IMR-90 (cell line): ENCODE data around the gene BSDC1.
A peak's percentile ranks its signal among the peaks of the same experiment; 100 is the strongest.

Experiments
- BHLHE40 ChIP-seq: fragments of 150-350 bp; IDR thresholded peaks from 2 replicates; pipeline ENCODE4 v1.6.1; 2016; ENCODE audit warnings: mild to moderate bottlenecking, low read depth, low read length
- CEBPB ChIP-seq: IDR thresholded peaks from 2 replicates; pipeline ENCODE4 v1.6.1; 2012; ENCODE audit warnings: low read depth, low read length, improper control_type of control experiment
- CHD1 ChIP-seq: IDR thresholded peaks from 2 replicates; pipeline ENCODE4 v1.6.1; 2012; ENCODE audit warnings: low read depth, low read length, improper control_type of control experiment
- FOS ChIP-seq: fragments of 150-350 bp; IDR thresholded peaks from 2 replicates; pipeline ENCODE4 v1.6.1; 2016; ENCODE audit warnings: low read depth, low read length
- MAFK ChIP-seq: IDR thresholded peaks from 2 replicates; pipeline ENCODE4 v1.6.1; 2012; ENCODE audit warnings: low read depth, low read length, improper control_type of control experiment
- MAZ ChIP-seq: IDR thresholded peaks from 2 replicates; pipeline ENCODE4 v1.6.1; 2012; ENCODE audit warnings: low read depth, mild to moderate bottlenecking, low read length, improper control_type of control experiment, moderate library complexity, borderline replicate concordance
- POLR2A ChIP-seq: IDR thresholded peaks from 2 replicates; pipeline ENCODE4 v1.6.1; 2012; ENCODE audit warnings: mild to moderate bottlenecking, low read depth, low read length
- RAD21 ChIP-seq: IDR thresholded peaks from 2 replicates; pipeline ENCODE4 v1.6.1; 2012; ENCODE audit warnings: low read length, improper control_type of control experiment
- SMC3 ChIP-seq: fragments of 150-350 bp; IDR thresholded peaks from 2 replicates; pipeline ENCODE4 v1.6.1; 2016; ENCODE audit warnings: low read depth, mild to moderate bottlenecking, antibody characterized with exemption, low read length, moderate library complexity
- TF ChIP-seq, protein P1 (sequence below): conservative IDR thresholded peaks from 2 replicates; pipeline ENCODE4 v1.5.1; 2012; ENCODE audit warnings: mild to moderate bottlenecking, low read depth, low read length, improper control_type of control experiment
- TF ChIP-seq, protein P2 (sequence below): fragments of 150-350 bp; IDR thresholded peaks from 2 replicates; pipeline ENCODE4 v1.6.1; 2017; ENCODE audit warnings: mild to moderate bottlenecking, antibody characterized with exemption, low read length, low read depth

DNA sequence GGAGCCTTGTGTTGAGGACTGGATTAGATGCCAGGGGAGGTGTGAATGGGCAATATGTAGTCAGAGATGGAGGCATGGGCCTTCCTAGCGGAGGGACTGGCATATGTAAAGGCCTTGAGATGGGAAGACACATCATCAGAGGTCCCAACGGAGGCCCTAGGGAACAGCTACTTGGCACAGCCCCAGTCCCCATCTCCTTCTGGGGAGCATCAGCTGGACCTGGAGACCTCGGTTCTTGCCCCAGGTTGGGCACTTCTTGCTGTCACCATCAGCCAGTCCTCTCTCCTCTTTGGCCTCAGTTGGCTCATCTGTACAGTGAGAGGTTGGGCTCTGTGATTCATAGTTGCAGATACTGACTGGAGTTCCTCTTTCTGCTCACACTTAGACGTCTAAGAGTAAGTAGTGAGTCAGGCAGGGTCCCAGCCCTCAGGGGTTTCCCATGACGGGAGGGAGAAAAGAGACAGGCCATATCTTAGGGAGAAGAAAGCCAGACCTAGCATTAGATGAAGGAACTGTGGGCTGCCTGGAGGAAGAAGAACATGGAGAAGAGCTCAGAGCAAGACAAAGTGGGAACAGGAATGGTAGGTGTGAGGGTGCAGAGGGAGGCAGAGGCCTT, 54.8 kb downstream of the BSDC1 start:
- TF ChIP-seq POLR2A = no peak
- TF ChIP-seq, protein P1, sequence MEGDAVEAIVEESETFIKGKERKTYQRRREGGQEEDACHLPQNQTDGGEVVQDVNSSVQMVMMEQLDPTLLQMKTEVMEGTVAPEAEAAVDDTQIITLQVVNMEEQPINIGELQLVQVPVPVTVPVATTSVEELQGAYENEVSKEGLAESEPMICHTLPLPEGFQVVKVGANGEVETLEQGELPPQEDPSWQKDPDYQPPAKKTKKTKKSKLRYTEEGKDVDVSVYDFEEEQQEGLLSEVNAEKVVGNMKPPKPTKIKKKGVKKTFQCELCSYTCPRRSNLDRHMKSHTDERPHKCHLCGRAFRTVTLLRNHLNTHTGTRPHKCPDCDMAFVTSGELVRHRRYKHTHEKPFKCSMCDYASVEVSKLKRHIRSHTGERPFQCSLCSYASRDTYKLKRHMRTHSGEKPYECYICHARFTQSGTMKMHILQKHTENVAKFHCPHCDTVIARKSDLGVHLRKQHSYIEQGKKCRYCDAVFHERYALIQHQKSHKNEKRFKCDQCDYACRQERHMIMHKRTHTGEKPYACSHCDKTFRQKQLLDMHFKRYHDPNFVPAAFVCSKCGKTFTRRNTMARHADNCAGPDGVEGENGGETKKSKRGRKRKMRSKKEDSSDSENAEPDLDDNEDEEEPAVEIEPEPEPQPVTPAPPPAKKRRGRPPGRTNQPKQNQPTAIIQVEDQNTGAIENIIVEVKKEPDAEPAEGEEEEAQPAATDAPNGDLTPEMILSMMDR = no peak
- TF ChIP-seq MAFK = no peak
- peak; percentile 72 for TF ChIP-seq FOS
- TF ChIP-seq MAZ = no peak
- no peak for TF ChIP-seq RAD21
- TF ChIP-seq, protein P2, sequence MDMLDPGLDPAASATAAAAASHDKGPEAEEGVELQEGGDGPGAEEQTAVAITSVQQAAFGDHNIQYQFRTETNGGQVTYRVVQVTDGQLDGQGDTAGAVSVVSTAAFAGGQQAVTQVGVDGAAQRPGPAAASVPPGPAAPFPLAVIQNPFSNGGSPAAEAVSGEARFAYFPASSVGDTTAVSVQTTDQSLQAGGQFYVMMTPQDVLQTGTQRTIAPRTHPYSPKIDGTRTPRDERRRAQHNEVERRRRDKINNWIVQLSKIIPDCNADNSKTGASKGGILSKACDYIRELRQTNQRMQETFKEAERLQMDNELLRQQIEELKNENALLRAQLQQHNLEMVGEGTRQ = no peak
- TF ChIP-seq SMC3 = peak; percentile 7; the same call in 1 of the 2 replicates
- no peak for TF ChIP-seq CHD1
- no peak for TF ChIP-seq CEBPB
- TF ChIP-seq BHLHE40 = no peak
